Neural cell (in vitro differentiated cells): ENCODE measurements around the gene MTFR2. TPM values are rescaled to one million over a fixed set of nuclear protein-coding genes. Genes with fewer than 3 reads are reported as not detected.

Source experiments
- H2AFZ ChIP-seq: fragments of 200-600, 300-800 bp; sonication (generic), shearing (Covaris generic); 2 replicates; pipeline ENCODE4 v1.6.0; 2014; ENCODE audit warnings: low read depth, mild to moderate bottlenecking, antibody characterized with exemption, low read length, moderate library complexity
- H3F3A ChIP-seq: fragments of 200-600 bp; shearing (Covaris generic); 2 replicates; pipeline ENCODE4 v1.6.1; 2016; ENCODE audit warnings: mild to moderate bottlenecking, moderate library complexity, mixed read lengths, antibody characterized with exemption, low read length; ENCODE audit not compliant: insufficient read depth, poor library complexity, severe bottlenecking
- H3K27ac ChIP-seq: fragments of 200-600, 300-800 bp; sonication (generic), shearing (Covaris generic); 2 replicates; pipeline ENCODE4 v1.5.1; 2014; ENCODE audit warnings: mild to moderate bottlenecking, low read length, moderate library complexity
- H3K27me3 ChIP-seq: fragments of 300-800, 200-600 bp; sonication (generic), shearing (Covaris generic); 2 replicates; pipeline ENCODE4 v1.6.0; 2014; ENCODE audit warnings: mild to moderate bottlenecking, low read depth, low read length, moderate library complexity; ENCODE audit not compliant: insufficient read depth
- H3K36me3 ChIP-seq: fragments of 300-800, 200-600 bp; sonication (generic), shearing (Covaris generic); 2 replicates; pipeline ENCODE4 v1.5.1; 2014; ENCODE audit warnings: mild to moderate bottlenecking, antibody characterized with exemption, low read length, moderate library complexity; ENCODE audit not compliant: insufficient read depth
- H3K4me2 ChIP-seq: fragments of 300-800, 200-600 bp; sonication (generic), shearing (Covaris generic); 2 replicates; pipeline ENCODE4 v1.6.0; 2014; ENCODE audit warnings: mild to moderate bottlenecking, low read length
- H3K4me3 ChIP-seq: fragments of 300-800, 200-600 bp; sonication (generic), shearing (Covaris generic); 2 replicates; pipeline ENCODE4 v1.5.1; 2014; ENCODE audit warnings: mild to moderate bottlenecking, low read length, moderate library complexity
- H3K79me2 ChIP-seq: fragments of 200-600 bp; shearing (Covaris generic); replicated peaks from 2 replicates; pipeline ENCODE4 v1.6.0; 2014; ENCODE audit warnings: mild to moderate bottlenecking, low read length, moderate library complexity; ENCODE audit not compliant: insufficient read depth
- H3K9ac ChIP-seq: fragments of 300-800, 200-600 bp; sonication (generic), shearing (Covaris generic); 2 replicates; pipeline ENCODE4 v1.6.1; 2016; ENCODE audit warnings: mild to moderate bottlenecking, low read length, mixed read lengths
- H3K9me2 ChIP-seq: fragments of 200-600 bp; shearing (Covaris generic); 2 replicates; pipeline ENCODE4 v1.6.1; 2016; ENCODE audit warnings: mild to moderate bottlenecking, low read length, mixed read lengths; ENCODE audit not compliant: insufficient read depth
- H3K9me3 ChIP-seq: fragments of 200-600, 300-800 bp; sonication (generic), shearing (Covaris generic); 2 replicates; pipeline ENCODE4 v1.6.1; 2016; ENCODE audit warnings: mild to moderate bottlenecking, mixed run types, low read length, moderate library complexity, mixed read lengths
- H4K20me1 ChIP-seq: fragments of 200-600 bp; shearing (Covaris generic); 2 replicates; pipeline ENCODE4 v1.6.1; 2016; ENCODE audit warnings: mild to moderate bottlenecking, mixed run types; ENCODE audit not compliant: insufficient read depth
- CTCF ChIP-seq: fragments of 450-650 bp; IDR thresholded peaks from 2 replicates; pipeline ENCODE4 v1.5.1; 2014; ENCODE audit warnings: antibody characterized with exemption, mild to moderate bottlenecking, moderate library complexity; ENCODE audit not compliant: poor library complexity, severe bottlenecking
- EP300 ChIP-seq: fragments of 450-650 bp; conservative IDR thresholded peaks from 2 replicates; pipeline ENCODE4 v1.6.1; 2014; ENCODE audit warnings: antibody characterized with exemption, mild to moderate bottlenecking, moderate library complexity; ENCODE audit not compliant: poor library complexity, severe bottlenecking
- EZH2 ChIP-seq: fragments of 200-600, 300-800 bp; shearing (Covaris generic), sonication (generic); IDR thresholded peaks from 2 replicates; pipeline ENCODE4 v1.6.1; 2014; ENCODE audit warnings: antibody characterized with exemption, low read length, borderline replicate concordance, mild to moderate bottlenecking; ENCODE audit not compliant: insufficient read depth, poor library complexity, severe bottlenecking
- MXI1 ChIP-seq: fragments of 450-650 bp; conservative IDR thresholded peaks from 2 replicates; pipeline ENCODE4 v1.6.1; 2014; ENCODE audit warnings: antibody characterized with exemption, mild to moderate bottlenecking; ENCODE audit not compliant: poor library complexity, severe bottlenecking
- POLR2AphosphoS5 ChIP-seq: IDR thresholded peaks from 2 replicates; pipeline ENCODE4 v1.6.1; 2012
- RAD21 ChIP-seq: fragments of 450-650 bp; conservative IDR thresholded peaks from 2 replicates; pipeline ENCODE4 v1.6.1; 2014; ENCODE audit warnings: antibody characterized with exemption, mild to moderate bottlenecking, moderate library complexity
- REST ChIP-seq: IDR thresholded peaks from 2 replicates; pipeline ENCODE4 v1.6.1; 2012; ENCODE audit warnings: borderline replicate concordance
- SMC3 ChIP-seq: fragments of 450-650 bp; conservative IDR thresholded peaks from 2 replicates; pipeline ENCODE4 v1.6.1; 2014; ENCODE audit warnings: antibody characterized with exemption, mild to moderate bottlenecking, moderate library complexity; ENCODE audit not compliant: poor library complexity
- TAF1 ChIP-seq: IDR thresholded peaks from 2 replicates; pipeline ENCODE4 v1.6.1; 2012; ENCODE audit warnings: low read depth
- polyA plus RNA-seq: library from polyadenylated mRNA; depleted of rRNA; stranded (reverse); fragments of >200 nt; gene quantifications from 2 replicates; pipeline ENCODE4 v1.2.3, GENCODE V29; 2014

Gene MTFR2
- polyA plus RNA-seq, 1 donor from 2014 or later: not detected

GRCh38 chr6:136254851-136255466, 4.8 kb upstream of the MTFR2 start:
- H3K27me3 ChIP-seq: no peaks in the 10 kb centered on the region
- no peak overlapping the region for H2AFZ ChIP-seq
- TF ChIP-seq SMC3: no peak
- TF ChIP-seq EZH2: no peak
- no peak for TF ChIP-seq EP300
- TF ChIP-seq CTCF: no peak
- TF ChIP-seq POLR2AphosphoS5: no peak
- TF ChIP-seq TAF1: no peak
- no peak for TF ChIP-seq REST
- no peak for TF ChIP-seq MXI1
- no peak for TF ChIP-seq RAD21
- no peak overlapping the region for H3K9ac ChIP-seq
- H3K4me2 ChIP-seq: no peak overlapping the region
- H3K36me3 ChIP-seq: peaks cover 12% of the 10 kb centered on the region
- H4K20me1 ChIP-seq: no peaks in the 10 kb centered on the region
- H3K9me3 ChIP-seq: no peaks in the 10 kb centered on the region
- H3K9me2 ChIP-seq: no peaks in the 10 kb centered on the region
- no peak overlapping the region for H3K4me3 ChIP-seq
- H3K79me2 ChIP-seq: no peaks in the 10 kb centered on the region
- no peaks in the 10 kb centered on the region for H3F3A ChIP-seq
- no peak overlapping the region for H3K27ac ChIP-seq

- Histone ChIP-seq H3K79me2 (no peaks in the 10 kb centered on the region), H2AFZ (no peak overlapping the region), H3K9me3 (no peaks in the 10 kb centered on the region), H3K27ac (no peak overlapping the region), H3F3A (no peaks in the 10 kb centered on the region), H3K4me2 (no peak overlapping the region), H3K9ac (no peak overlapping the region), H3K9me2 (no peaks in the 10 kb centered on the region), H3K4me3 (no peak overlapping the region), H3K27me3 (no peaks in the 10 kb centered on the region), H3K36me3 (peaks cover 12% of the 10 kb centered on the region), H4K20me1 (no peaks in the 10 kb centered on the region)
- TF ChIP-seq REST: no peak
- TF ChIP-seq CTCF: no peak
- no peak for TF ChIP-seq MXI1
- no peak for TF ChIP-seq RAD21
- TF ChIP-seq EP300: no peak
Measured at GRCh38 chr6:136253734-136254133, 3.6 kb upstream of the MTFR2 start.
